CD4-positive, alpha-beta T cell (primary cell): ENCODE data around the gene NAGPA. TPM values are rescaled to one million over a fixed set of nuclear protein-coding genes. Genes with fewer than 3 reads are reported as not detected.

Source experiments
- ATAC-seq: fragments of 200-7000 bp; cut with Tn5 transposase; one replicate; pipeline ENCODE4 v1.10.0; 2022; ENCODE audit warnings: mild to moderate bottlenecking; ENCODE audit not compliant: poor library complexity
- CTCF ChIA-PET: fragments of 350-600 bp; sonication (Branson Sonifier 250); formaldehyde crosslinking; loops from one replicate; lab custom pipeline; 2021; ENCODE audit warnings: antibody characterized with exemption, inconsistent platforms; lab: Charles Lee
- POLR2A ChIA-PET: fragments of 350-600 bp; sonication (Branson Sonifier 250); formaldehyde crosslinking; loops from one replicate; lab custom pipeline; 2021; ENCODE audit warnings: antibody characterized with exemption, inconsistent platforms; lab: Charles Lee
- DNase-seq, 14 experiments: peaks; one replicate each; pipeline ENCODE4 v3.0.0-alpha.2; 2013 to 2020; ENCODE audit warnings: mixed read lengths in 2 of 14
- H3K27ac ChIP-seq, 2 donors: one replicate each; pipeline versions ENCODE4 v1.5.1 to v1.7.0; 2013; ENCODE audit warnings: low read length in 2 of 2, low read depth in 1 of 2, mild to moderate bottlenecking in 1 of 2
- H3K27me3 ChIP-seq, 2 experiments: 1 replicate in 1 of 2; 2 replicates in 1 of 2; pipeline versions ENCODE4 v1.6.1 to v1.7.0; 2013; ENCODE audit warnings: low read length in 2 of 2, control low read depth in 1 of 2, mild to moderate bottlenecking in 1 of 2, moderate library complexity in 1 of 2; ENCODE audit not compliant: insufficient read depth in 2 of 2, control insufficient read depth in 1 of 2
- H3K36me3 ChIP-seq: one replicate; pipeline ENCODE4 v1.6.1; 2013; ENCODE audit warnings: low read length, control low read depth; ENCODE audit not compliant: insufficient read depth
- H3K4me1 ChIP-seq: one replicate; pipeline ENCODE4 v1.6.1; 2013; ENCODE audit warnings: low read length, control low read depth; ENCODE audit not compliant: insufficient read depth
- H3K4me3 ChIP-seq: one replicate; pipeline ENCODE4 v1.5.1; 2013; ENCODE audit warnings: mild to moderate bottlenecking, low read length, moderate library complexity
- H3K9me3 ChIP-seq, 2 experiments: 1 replicate in 1 of 2; 2 replicates in 1 of 2; pipeline versions ENCODE4 v1.6.1 to v1.7.0; 2013; ENCODE audit warnings: low read length in 2 of 2, mild to moderate bottlenecking in 2 of 2, control low read depth in 1 of 2, moderate library complexity in 1 of 2; ENCODE audit not compliant: control insufficient read depth in 1 of 2, insufficient read depth in 1 of 2
- H3K27ac Mint-ChIP-seq: one replicate; pipeline ENCODE4 v1.8.0; 2020; ENCODE audit warnings: mixed read lengths
- H3K27me3 Mint-ChIP-seq: one replicate; pipeline ENCODE4 v1.8.0; 2021; ENCODE audit warnings: mixed read lengths
- H3K36me3 Mint-ChIP-seq: one replicate; pipeline ENCODE4 v1.8.0; 2021; ENCODE audit warnings: low read depth, mixed read lengths
- H3K4me1 Mint-ChIP-seq: one replicate; pipeline ENCODE4 v1.8.0; 2021; ENCODE audit warnings: low read depth, mixed read lengths
- H3K4me3 Mint-ChIP-seq: one replicate; pipeline ENCODE4 v1.8.0; 2020; ENCODE audit warnings: mild to moderate bottlenecking, mixed read lengths
- H3K9me3 Mint-ChIP-seq: one replicate; pipeline ENCODE4 v1.8.0; 2020; ENCODE audit warnings: mixed read lengths
- CTCF ChIP-seq: fragments of 200-600 bp; IDR thresholded peaks from one replicate; pipeline ENCODE4 v1.8.0; 2022; ENCODE audit warnings: antibody characterized with exemption, mild to moderate bottlenecking
- intact Hi-C, 2 experiments: fragments of 100-400 bp; cut with DNase I in 1 of 2; cut with micrococcal nuclease in 1 of 2; formaldehyde crosslinking; loops; one replicate each; pipeline versions ENCODE4 v1.15.1 to v1.9.0; 2023 to 2025; cut with DNase I, micrococcal nuclease
- total RNA-seq, 174 experiments: library from RNA in 2 of 174; stranded (reverse) in 2 of 174; gene quantifications; one replicate each; pipeline ENCODE4 v1.2.3 and lab custom pipeline; 2021 to 2026

The NAGPA gene
- total RNA-seq, 2 experiments from 2014 or later: 30.0 to 34.0 TPM

- H3K4me1 Mint-ChIP-seq: no peaks in the 10 kb centered on the region
- Histone ChIP-seq H3K4me3 (no peak overlapping the region), H3K27ac (no peak overlapping the region), H3K4me1 (peaks cover 6% of the 10 kb centered on the region), H3K9me3 (peaks cover 5 to 19% of the 10 kb centered on the region in 2 experiments), H3K27me3 (peaks cover 46 to 58% of the 10 kb centered on the region in 2 experiments), H3K36me3 (no peaks in the 10 kb centered on the region)
- intact Hi-C loops: no loop called here
- H3K27ac Mint-ChIP-seq: no peak overlapping the region
- no peaks in the 10 kb centered on the region for H3K9me3 Mint-ChIP-seq
- ATAC-seq: no peak
- ChIA-PET POLR2A (no interaction called here), CTCF (no interaction called here)
- no peak overlapping the region for H3K4me3 Mint-ChIP-seq
- DNase-seq: no peak
- no peaks in the 10 kb centered on the region for H3K36me3 Mint-ChIP-seq
- H3K27me3 Mint-ChIP-seq: peaks cover 42% of the 10 kb centered on the region
- no peak for TF ChIP-seq CTCF
These were observed 46.0 kb downstream of the NAGPA start for GRCh38 chr16:4987580-4988374.

- peaks cover 37% of the 10 kb centered on the region for H3K27me3 Mint-ChIP-seq
These were observed 46.5 kb downstream of the NAGPA start for GRCh38 chr16:4987250-4987579.

GRCh38 chr16:4984174-4984990 is 49.4 kb downstream of the NAGPA start:
- ChIA-PET POLR2A (no interaction called here), CTCF (no interaction called here)
- peaks cover 6% of the 10 kb centered on the region for H3K4me1 ChIP-seq
- Mint-ChIP-seq H3K36me3 (no peaks in the 10 kb centered on the region), H3K27me3 (peaks cover 38% of the 10 kb centered on the region), H3K4me3 (no peak overlapping the region), H3K27ac (no peak overlapping the region), H3K4me1 (no peaks in the 10 kb centered on the region), H3K9me3 (no peaks in the 10 kb centered on the region)
- peaks cover 27 to 36% of the 10 kb centered on the region in 2 experiments for H3K27me3 ChIP-seq
- peaks cover 5 to 16% of the 10 kb centered on the region in 2 experiments for H3K9me3 ChIP-seq
- no peak for DNase-seq
- no peaks in the 10 kb centered on the region for H3K36me3 ChIP-seq
- no peak for TF ChIP-seq CTCF
- H3K27ac ChIP-seq: no peak overlapping the region
- intact Hi-C loops: no loop called here
- H3K4me3 ChIP-seq: no peak overlapping the region
- no peak for ATAC-seq

More at GRCh38 chr16:4987250-4987579, 46.5 kb downstream of the NAGPA start:
- no peak for DNase-seq
- H3K36me3 Mint-ChIP-seq: no peaks in the 10 kb centered on the region
- no peak overlapping the region for H3K27ac Mint-ChIP-seq
- no peak overlapping the region for H3K4me3 ChIP-seq
- H3K4me1 ChIP-seq: peaks cover 6% of the 10 kb centered on the region
- H3K36me3 ChIP-seq: no peaks in the 10 kb centered on the region
- no peak overlapping the region for H3K4me3 Mint-ChIP-seq
- CTCF ChIA-PET: no interaction called here
- no peak for TF ChIP-seq CTCF
- no peaks in the 10 kb centered on the region for H3K4me1 Mint-ChIP-seq
- POLR2A ChIA-PET: no interaction called here
- intact Hi-C loops: no loop called here
- H3K9me3 Mint-ChIP-seq: no peaks in the 10 kb centered on the region
- peaks cover 5 to 19% of the 10 kb centered on the region in 2 experiments for H3K9me3 ChIP-seq
- H3K27me3 ChIP-seq: peaks cover 46 to 58% of the 10 kb centered on the region in 2 experiments
- no peak for ATAC-seq
- no peak overlapping the region for H3K27ac ChIP-seq
